CD4-positive, alpha-beta T cell (primary cell): ENCODE results near the gene CKMT2. TPM values are rescaled to one million over a fixed set of nuclear protein-coding genes. Genes with fewer than 3 reads are reported as not detected.
"Not testable (repeated sequence)": the region's sequence is repeated elsewhere in the genome, so short reads cannot be mapped to it uniquely, and the experiment has no call there.

Experiments used
- ATAC-seq: fragments of 200-7000 bp; cut with Tn5 transposase; one replicate; pipeline ENCODE4 v1.10.0; 2022; ENCODE audit warnings: mild to moderate bottlenecking; ENCODE audit not compliant: poor library complexity
- CTCF ChIA-PET: fragments of 350-600 bp; sonication (Branson Sonifier 250); formaldehyde crosslinking; loops from one replicate; lab custom pipeline; 2021; ENCODE audit warnings: antibody characterized with exemption, inconsistent platforms; lab: Charles Lee
- POLR2A ChIA-PET: fragments of 350-600 bp; sonication (Branson Sonifier 250); formaldehyde crosslinking; loops from one replicate; lab custom pipeline; 2021; ENCODE audit warnings: antibody characterized with exemption, inconsistent platforms; lab: Charles Lee
- DNase-seq, 14 experiments: peaks; one replicate each; pipeline ENCODE4 v3.0.0-alpha.2; 2013 to 2020; ENCODE audit warnings: mixed read lengths in 2 of 14
- H3K27ac ChIP-seq, 2 donors: one replicate each; pipeline versions ENCODE4 v1.5.1 to v1.7.0; 2013; ENCODE audit warnings: low read length in 2 of 2, low read depth in 1 of 2, mild to moderate bottlenecking in 1 of 2
- H3K27me3 ChIP-seq, 2 experiments: 1 replicate in 1 of 2; 2 replicates in 1 of 2; pipeline versions ENCODE4 v1.6.1 to v1.7.0; 2013; ENCODE audit warnings: low read length in 2 of 2, control low read depth in 1 of 2, mild to moderate bottlenecking in 1 of 2, moderate library complexity in 1 of 2; ENCODE audit not compliant: insufficient read depth in 2 of 2, control insufficient read depth in 1 of 2
- H3K36me3 ChIP-seq: one replicate; pipeline ENCODE4 v1.6.1; 2013; ENCODE audit warnings: low read length, control low read depth; ENCODE audit not compliant: insufficient read depth
- H3K4me1 ChIP-seq: one replicate; pipeline ENCODE4 v1.6.1; 2013; ENCODE audit warnings: low read length, control low read depth; ENCODE audit not compliant: insufficient read depth
- H3K4me3 ChIP-seq: one replicate; pipeline ENCODE4 v1.5.1; 2013; ENCODE audit warnings: mild to moderate bottlenecking, low read length, moderate library complexity
- H3K9me3 ChIP-seq, 2 experiments: 1 replicate in 1 of 2; 2 replicates in 1 of 2; pipeline versions ENCODE4 v1.6.1 to v1.7.0; 2013; ENCODE audit warnings: low read length in 2 of 2, mild to moderate bottlenecking in 2 of 2, control low read depth in 1 of 2, moderate library complexity in 1 of 2; ENCODE audit not compliant: control insufficient read depth in 1 of 2, insufficient read depth in 1 of 2
- H3K27ac Mint-ChIP-seq: one replicate; pipeline ENCODE4 v1.8.0; 2020; ENCODE audit warnings: mixed read lengths
- H3K27me3 Mint-ChIP-seq: one replicate; pipeline ENCODE4 v1.8.0; 2021; ENCODE audit warnings: mixed read lengths
- H3K36me3 Mint-ChIP-seq: one replicate; pipeline ENCODE4 v1.8.0; 2021; ENCODE audit warnings: low read depth, mixed read lengths
- H3K4me1 Mint-ChIP-seq: one replicate; pipeline ENCODE4 v1.8.0; 2021; ENCODE audit warnings: low read depth, mixed read lengths
- H3K4me3 Mint-ChIP-seq: one replicate; pipeline ENCODE4 v1.8.0; 2020; ENCODE audit warnings: mild to moderate bottlenecking, mixed read lengths
- H3K9me3 Mint-ChIP-seq: one replicate; pipeline ENCODE4 v1.8.0; 2020; ENCODE audit warnings: mixed read lengths
- intact Hi-C, 2 experiments: fragments of 100-400 bp; cut with DNase I in 1 of 2; cut with micrococcal nuclease in 1 of 2; formaldehyde crosslinking; loops; one replicate each; pipeline versions ENCODE4 v1.15.1 to v1.9.0; 2023 to 2025; cut with DNase I, micrococcal nuclease
- total RNA-seq, 174 experiments: library from RNA in 2 of 174; stranded (reverse) in 2 of 174; gene quantifications; one replicate each; pipeline ENCODE4 v1.2.3 and lab custom pipeline; 2021 to 2026
- TF ChIP-seq, protein P1 (sequence below): fragments of 200-600 bp; IDR thresholded peaks from one replicate; pipeline ENCODE4 v1.8.0; 2022; ENCODE audit warnings: antibody characterized with exemption, mild to moderate bottlenecking

The CKMT2 gene
- total RNA-seq, 2 experiments from 2014 or later, result 0.17 to 0.27 TPM

DNA sequence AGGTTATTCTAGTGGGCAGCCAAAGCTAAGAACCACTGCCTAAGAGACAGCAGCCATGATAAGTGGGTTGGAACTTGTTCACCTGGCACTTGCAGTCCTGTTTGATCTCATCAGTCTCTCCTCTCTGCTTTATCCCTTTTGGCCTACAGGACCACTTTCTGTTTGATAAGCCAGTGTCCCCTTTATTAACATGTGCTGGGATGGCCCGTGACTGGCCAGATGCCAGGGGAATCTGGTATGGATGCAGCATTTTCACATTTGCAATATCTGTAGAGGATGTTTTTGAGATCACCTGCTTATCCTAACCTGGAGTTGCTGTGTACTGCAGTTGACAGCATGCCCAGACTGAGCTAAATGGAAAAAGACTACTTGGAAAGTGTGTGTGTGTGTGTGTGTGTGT is 23.6 kb downstream of the CKMT2 start:
- no peak overlapping the region for H3K4me3 ChIP-seq
- ChIA-PET POLR2A (no interaction called here), CTCF (no interaction called here)
- no peak overlapping the region for H3K27ac ChIP-seq
- Mint-ChIP-seq H3K9me3 (peaks cover 3% of the 10 kb centered on the region), H3K4me1 (no peaks in the 10 kb centered on the region), H3K27me3 (no peaks in the 10 kb centered on the region), H3K27ac (no peak overlapping the region), H3K36me3 (peaks cover 37% of the 10 kb centered on the region), H3K4me3 (no peak overlapping the region)
- no peaks in the 10 kb centered on the region for H3K36me3 ChIP-seq
- H3K27me3 ChIP-seq, result no peaks in the 10 kb centered on the region
- intact Hi-C loops, result no loop called here
- ATAC-seq (no peak), DNase-seq (no peak)
- peaks cover 0 to 3% of the 10 kb centered on the region in 2 experiments for H3K9me3 ChIP-seq
- TF ChIP-seq, protein P1, sequence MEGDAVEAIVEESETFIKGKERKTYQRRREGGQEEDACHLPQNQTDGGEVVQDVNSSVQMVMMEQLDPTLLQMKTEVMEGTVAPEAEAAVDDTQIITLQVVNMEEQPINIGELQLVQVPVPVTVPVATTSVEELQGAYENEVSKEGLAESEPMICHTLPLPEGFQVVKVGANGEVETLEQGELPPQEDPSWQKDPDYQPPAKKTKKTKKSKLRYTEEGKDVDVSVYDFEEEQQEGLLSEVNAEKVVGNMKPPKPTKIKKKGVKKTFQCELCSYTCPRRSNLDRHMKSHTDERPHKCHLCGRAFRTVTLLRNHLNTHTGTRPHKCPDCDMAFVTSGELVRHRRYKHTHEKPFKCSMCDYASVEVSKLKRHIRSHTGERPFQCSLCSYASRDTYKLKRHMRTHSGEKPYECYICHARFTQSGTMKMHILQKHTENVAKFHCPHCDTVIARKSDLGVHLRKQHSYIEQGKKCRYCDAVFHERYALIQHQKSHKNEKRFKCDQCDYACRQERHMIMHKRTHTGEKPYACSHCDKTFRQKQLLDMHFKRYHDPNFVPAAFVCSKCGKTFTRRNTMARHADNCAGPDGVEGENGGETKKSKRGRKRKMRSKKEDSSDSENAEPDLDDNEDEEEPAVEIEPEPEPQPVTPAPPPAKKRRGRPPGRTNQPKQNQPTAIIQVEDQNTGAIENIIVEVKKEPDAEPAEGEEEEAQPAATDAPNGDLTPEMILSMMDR, result no peak
- no peaks in the 10 kb centered on the region for H3K4me1 ChIP-seq

DNA sequence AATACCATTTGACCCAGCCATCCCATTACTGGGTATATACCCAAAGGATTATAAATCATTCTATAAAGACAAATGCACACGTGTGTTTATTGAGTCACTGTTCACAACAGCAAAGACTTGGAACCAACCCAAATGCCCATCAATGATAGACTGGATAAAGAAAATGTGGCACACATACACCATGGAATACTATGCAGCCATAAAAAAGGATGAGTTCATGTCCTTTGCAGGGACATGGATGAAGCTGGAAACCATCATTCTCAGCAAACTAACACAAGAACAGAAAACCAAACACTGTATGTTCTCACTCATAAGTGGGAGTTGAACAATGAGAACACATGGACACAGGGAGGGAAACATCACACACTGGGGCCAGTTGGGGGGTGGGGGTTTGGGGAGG is 29.7 kb downstream of the CKMT2 start:
- H3K4me3 ChIP-seq, POLR2A ChIA-PET, H3K27ac ChIP-seq, H3K4me1 Mint-ChIP-seq, H3K27ac Mint-ChIP-seq, H3K27me3 ChIP-seq, H3K9me3 Mint-ChIP-seq, H3K4me1 ChIP-seq, H3K36me3 ChIP-seq, CTCF ChIA-PET, ATAC-seq, H3K27me3 Mint-ChIP-seq, DNase-seq, intact Hi-C loops, H3K4me3 Mint-ChIP-seq, H3K9me3 ChIP-seq: not testable (repeated sequence)
- peaks cover 74% of the 10 kb centered on the region for H3K36me3 Mint-ChIP-seq

DNA sequence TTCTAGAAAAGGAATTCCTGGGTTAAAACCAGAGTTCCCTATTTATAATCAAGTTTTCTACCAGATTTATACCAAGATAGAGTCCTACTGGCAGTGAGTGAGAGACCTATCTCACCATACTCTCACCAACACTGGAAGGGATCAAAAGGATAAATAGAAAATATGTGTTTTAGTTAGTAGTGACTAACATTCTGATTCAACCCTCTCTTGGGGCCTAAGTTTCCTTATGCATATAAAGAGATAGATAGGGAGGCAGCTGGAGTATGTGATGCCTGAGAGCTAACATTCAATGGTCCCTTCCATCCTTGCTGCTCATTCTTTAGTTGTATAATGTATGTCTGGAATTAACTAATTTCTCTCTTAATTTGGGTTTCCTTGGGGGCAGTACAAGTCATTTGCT is 32.0 kb downstream of the CKMT2 start:
- no peak overlapping the region for H3K4me3 Mint-ChIP-seq
- Histone ChIP-seq H3K4me1 (no peaks in the 10 kb centered on the region), H3K4me3 (no peak overlapping the region), H3K27me3 (no peaks in the 10 kb centered on the region), H3K27ac (no peak overlapping the region), H3K36me3 (no peaks in the 10 kb centered on the region), H3K9me3 (peaks cover 0 to 3% of the 10 kb centered on the region in 2 experiments)
- peaks cover 67% of the 10 kb centered on the region for H3K36me3 Mint-ChIP-seq
- H3K4me1 Mint-ChIP-seq, result no peaks in the 10 kb centered on the region
- intact Hi-C loops, result no loop called here
- CTCF ChIA-PET, result interaction anchor here (0.5 kb wide), 1 partner anchor 241 kb away, joined by 4 read pairs; no protein-coding TSS in a partner anchor
- H3K27ac Mint-ChIP-seq, result no peak overlapping the region
- no peak for ATAC-seq
- POLR2A ChIA-PET, result no interaction called here
- no peaks in the 10 kb centered on the region for H3K27me3 Mint-ChIP-seq
- H3K9me3 Mint-ChIP-seq, result peaks cover 4% of the 10 kb centered on the region
- TF ChIP-seq, protein P1, result no peak
- DNase-seq, result no peak

DNA sequence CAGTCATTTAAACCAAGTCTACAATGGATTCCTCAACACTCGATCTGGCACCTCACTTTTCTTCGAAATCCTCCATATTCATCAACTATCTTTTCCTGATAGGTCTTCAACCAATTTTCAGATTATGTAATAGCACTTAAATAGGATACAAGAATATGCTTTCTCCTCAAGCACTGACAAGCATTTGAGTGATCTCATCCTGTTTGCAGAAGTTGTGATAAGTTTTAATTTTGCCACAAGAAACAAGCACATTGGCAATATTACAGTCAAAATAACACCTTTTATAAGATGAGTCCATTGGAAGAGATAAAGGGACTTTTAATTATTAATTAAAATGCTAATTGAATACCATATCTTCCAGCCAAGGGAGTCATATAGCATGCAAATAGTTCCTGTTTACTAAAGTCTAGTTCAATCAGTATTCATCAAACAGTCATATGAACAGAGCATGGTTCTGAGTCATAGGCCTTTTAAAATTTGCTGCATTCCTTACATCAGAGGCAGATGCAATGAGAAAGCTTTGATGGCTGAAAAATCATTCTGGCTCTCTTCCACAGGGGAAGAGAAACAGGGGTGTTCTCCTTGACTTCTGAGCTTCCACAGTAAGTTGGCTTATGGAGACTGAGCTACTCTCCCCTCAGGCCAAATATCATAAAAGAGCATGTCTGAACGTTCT is 35.5 kb downstream of the CKMT2 start:
- H3K36me3 ChIP-seq, result no peaks in the 10 kb centered on the region
- H3K4me3 Mint-ChIP-seq, result no peak overlapping the region
- H3K4me1 Mint-ChIP-seq, result peaks cover 3% of the 10 kb centered on the region
- no peak overlapping the region for H3K4me3 ChIP-seq
- TF ChIP-seq, protein P1, result no peak
- CTCF ChIA-PET, result no interaction called here
- peaks cover 5 to 9% of the 10 kb centered on the region in 2 experiments for H3K9me3 ChIP-seq
- H3K9me3 Mint-ChIP-seq, result peaks cover 18% of the 10 kb centered on the region
- ATAC-seq (no peak), DNase-seq (no peak)
- H3K4me1 ChIP-seq, result peaks cover 4% of the 10 kb centered on the region
- POLR2A ChIA-PET, result no interaction called here
- intact Hi-C loops, result no loop called here
- peaks cover 66% of the 10 kb centered on the region for H3K36me3 Mint-ChIP-seq
- H3K27ac ChIP-seq, result no peak overlapping the region
- no peaks in the 10 kb centered on the region for H3K27me3 Mint-ChIP-seq
- H3K27ac Mint-ChIP-seq, result no peak overlapping the region
- H3K27me3 ChIP-seq, result no peaks in the 10 kb centered on the region
